ENCODE measurements around the gene YOD1.
A peak's percentile ranks its signal among the peaks of the same experiment; 100 is the strongest.

The YOD1 gene

DNA sequence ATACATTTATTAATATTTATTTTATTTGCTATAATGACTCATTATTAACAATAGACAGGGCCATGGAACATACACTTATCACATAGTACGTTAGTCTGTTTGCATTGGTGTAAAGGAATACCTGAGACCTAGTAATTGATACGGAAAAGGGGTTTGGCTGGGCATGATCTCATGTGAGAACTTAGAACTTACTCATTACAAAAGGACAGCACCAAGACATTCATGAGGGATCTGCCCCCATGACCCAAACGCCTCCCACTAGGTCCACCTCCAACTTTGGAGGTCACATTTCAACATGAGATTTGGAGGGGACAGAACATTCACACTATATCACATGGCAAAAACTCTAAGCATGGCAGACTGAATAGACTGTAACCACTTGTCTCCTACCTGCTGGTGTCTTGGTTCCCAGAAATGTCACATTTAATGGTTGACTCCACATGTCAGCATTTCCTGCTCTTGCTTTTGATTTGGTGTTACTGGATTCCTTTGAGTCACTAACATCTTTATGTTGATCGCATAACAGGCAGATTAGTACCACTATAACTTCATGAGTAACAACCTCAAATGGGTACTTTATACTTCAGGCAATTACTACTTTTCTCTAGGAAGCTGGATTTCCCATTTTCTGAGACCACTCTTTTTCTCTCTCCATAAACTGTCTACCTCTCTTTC is 15.0 kb downstream of the YOD1 start:
- H3K27ac ChIP-seq, result no peak overlapping the region
- TF ChIP-seq, protein P1, sequence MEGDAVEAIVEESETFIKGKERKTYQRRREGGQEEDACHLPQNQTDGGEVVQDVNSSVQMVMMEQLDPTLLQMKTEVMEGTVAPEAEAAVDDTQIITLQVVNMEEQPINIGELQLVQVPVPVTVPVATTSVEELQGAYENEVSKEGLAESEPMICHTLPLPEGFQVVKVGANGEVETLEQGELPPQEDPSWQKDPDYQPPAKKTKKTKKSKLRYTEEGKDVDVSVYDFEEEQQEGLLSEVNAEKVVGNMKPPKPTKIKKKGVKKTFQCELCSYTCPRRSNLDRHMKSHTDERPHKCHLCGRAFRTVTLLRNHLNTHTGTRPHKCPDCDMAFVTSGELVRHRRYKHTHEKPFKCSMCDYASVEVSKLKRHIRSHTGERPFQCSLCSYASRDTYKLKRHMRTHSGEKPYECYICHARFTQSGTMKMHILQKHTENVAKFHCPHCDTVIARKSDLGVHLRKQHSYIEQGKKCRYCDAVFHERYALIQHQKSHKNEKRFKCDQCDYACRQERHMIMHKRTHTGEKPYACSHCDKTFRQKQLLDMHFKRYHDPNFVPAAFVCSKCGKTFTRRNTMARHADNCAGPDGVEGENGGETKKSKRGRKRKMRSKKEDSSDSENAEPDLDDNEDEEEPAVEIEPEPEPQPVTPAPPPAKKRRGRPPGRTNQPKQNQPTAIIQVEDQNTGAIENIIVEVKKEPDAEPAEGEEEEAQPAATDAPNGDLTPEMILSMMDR (IDR thresholded peaks at IDR 0.05), result no peak
- no peak for TF ChIP-seq ZFX (IDR thresholded peaks at IDR 0.05; ENCODE audit: borderline replicate concordance)

GRCh38 chr1:207034998-207035397 is 16.0 kb downstream of the YOD1 start:
- no peak overlapping the region; the same call in 1 of the 2 replicates for H3K27ac ChIP-seq
- no peak for TF ChIP-seq ZFX (IDR thresholded peaks at IDR 0.05; ENCODE audit: borderline replicate concordance)
- TF ChIP-seq, protein P1 (IDR thresholded peaks at IDR 0.05), result no peak

- TF ChIP-seq, protein P1 (IDR thresholded peaks at IDR 0.05), result no peak
- no peak for TF ChIP-seq ZFX (IDR thresholded peaks at IDR 0.05; ENCODE audit: borderline replicate concordance)
- H3K27ac ChIP-seq, result peak overlapping the region; percentile 100
Observed at GRCh38 chr1:207034208-207034607, 16.8 kb downstream of the YOD1 start.

DNA sequence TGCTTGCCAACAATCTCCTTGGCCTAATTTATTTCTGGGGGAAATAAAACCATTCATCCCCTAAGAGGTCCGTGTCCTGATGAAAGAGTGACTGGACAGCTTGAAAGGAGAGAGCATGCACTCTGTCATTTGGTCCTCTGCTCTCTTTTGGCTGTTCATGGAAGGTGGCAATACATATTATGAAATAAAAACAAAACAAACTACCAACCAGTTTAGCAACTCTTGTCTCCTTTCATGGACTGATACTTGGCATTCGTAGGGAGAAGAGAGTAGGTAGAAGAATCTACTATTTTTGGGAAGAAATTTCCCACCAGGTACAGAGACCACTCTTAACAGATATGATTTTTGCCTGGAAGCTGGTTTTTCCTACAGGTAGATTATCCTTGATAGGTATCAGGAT is 17.7 kb downstream of the YOD1 start:
- no peak for TF ChIP-seq ZFX (IDR thresholded peaks at IDR 0.05; ENCODE audit: borderline replicate concordance)
- TF ChIP-seq, protein P1 (IDR thresholded peaks at IDR 0.05), result no peak
- H3K27ac ChIP-seq, result peak overlapping the region; percentile 100

GRCh38 chr1:207032528-207033017 is 18.4 kb downstream of the YOD1 start, which contains the start of gene C1orf116:
C1orf116 (minus strand) TSS chr1:207032756; CDS start chr1:207027598, 5,158 bp downstream.
- TF ChIP-seq ZFX (IDR thresholded peaks at IDR 0.05; ENCODE audit: borderline replicate concordance), result no peak
- TF ChIP-seq, protein P1 (IDR thresholded peaks at IDR 0.05), result no peak
- peak within 1 kb of the TSS; percentile 100 for H3K27ac ChIP-seq

DNA sequence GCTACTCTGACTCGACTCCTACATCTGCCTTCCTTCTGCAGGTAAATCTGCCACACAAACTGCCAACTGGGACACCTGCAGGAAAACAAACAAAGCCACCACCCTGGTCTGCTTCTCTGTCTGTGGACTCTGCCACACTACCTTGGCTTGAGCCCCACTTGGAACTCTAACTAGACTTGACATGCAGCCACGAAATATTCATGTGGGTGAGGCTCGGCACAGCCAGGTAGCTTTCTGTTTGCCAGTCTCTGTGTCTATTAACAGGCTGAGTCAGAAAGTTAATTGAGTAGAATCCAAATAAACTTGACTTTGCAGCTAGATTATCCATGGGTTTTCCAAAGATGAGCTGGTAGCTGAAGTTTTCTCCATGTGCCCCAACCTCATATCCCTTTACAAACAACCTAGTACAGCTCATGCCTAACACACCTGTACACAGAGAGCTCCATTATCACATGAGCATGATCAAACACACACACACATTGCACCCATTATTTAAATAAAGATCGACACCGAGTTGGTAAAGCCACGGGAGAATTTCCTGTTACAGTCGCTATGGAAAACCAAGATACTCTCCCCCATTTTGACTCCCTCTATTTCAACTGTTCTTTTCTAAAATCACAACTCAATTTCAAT is 19.3 kb downstream of the YOD1 start:
- H3K27ac ChIP-seq, result peak overlapping the region; percentile 100
- TF ChIP-seq, protein P1 (IDR thresholded peaks at IDR 0.05), result no peak
- no peak for TF ChIP-seq ZFX (IDR thresholded peaks at IDR 0.05; ENCODE audit: borderline replicate concordance)

DNA sequence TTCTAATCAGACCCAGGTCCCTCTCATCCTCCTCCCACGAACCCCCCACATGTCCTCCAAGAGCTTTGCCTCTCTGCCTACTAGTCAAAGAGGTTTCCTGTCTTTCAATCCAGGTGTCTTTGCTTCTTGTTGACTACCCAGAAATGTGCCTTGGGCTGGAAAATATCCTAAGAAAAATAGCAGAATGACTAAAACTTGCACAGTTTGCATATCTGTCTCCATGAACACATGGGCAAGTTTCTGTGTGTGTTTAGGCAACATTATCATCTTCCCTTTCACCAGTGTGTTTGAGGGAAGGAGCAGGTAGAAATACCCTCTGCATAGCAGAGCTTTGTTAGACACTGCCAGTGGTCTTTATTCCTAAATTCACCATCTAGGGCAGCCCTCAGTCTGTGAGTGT is 20.0 kb downstream of the YOD1 start:
- peak overlapping the region; percentile 100 for H3K27ac ChIP-seq

More for the DNA sequence above, 20.0 kb downstream of the YOD1 start:
- TF ChIP-seq ZFX (IDR thresholded peaks at IDR 0.05; ENCODE audit: borderline replicate concordance), result no peak
- TF ChIP-seq, protein P1 (IDR thresholded peaks at IDR 0.05), result no peak

Measured in 22Rv1 (cell line).